Superior temporal gyrus (tissue), 1 donor: ENCODE measurements around the gene KDM5B.

Experiments
- DNase-seq: peaks from one replicate; pipeline ENCODE4 v3.0.0-alpha.2; 2016; ENCODE audit errors: extremely low spot score

Gene KDM5B

GRCh38 chr1:202685641-202686040 lies 122.6 kb downstream of the KDM5B start:
- DNase-seq: no peak

GRCh38 chr1:202684716-202685115 lies 123.5 kb downstream of the KDM5B start:
- no peak for DNase-seq

- DNase-seq: no peak
Measured at GRCh38 chr1:202683029-202683428, 125.2 kb downstream of the KDM5B start.

- no peak for DNase-seq
Measured at GRCh38 chr1:202682477-202682876, 125.7 kb downstream of the KDM5B start.

- DNase-seq: no peak
Measured at GRCh38 chr1:202681736-202682420, 126.3 kb downstream of the KDM5B start.

GRCh38 chr1:202680586-202681352 lies 127.5 kb downstream of the KDM5B start:
- DNase-seq: no peak

GRCh38 chr1:202679406-202680177 lies 128.6 kb downstream of the KDM5B start:
- DNase-seq: no peak

- DNase-seq: no peak
Measured at GRCh38 chr1:202677433-202677832, 130.8 kb downstream of the KDM5B start.
